Measurements from ENCODE around the gene BSND.

Gene BSND

DNA sequence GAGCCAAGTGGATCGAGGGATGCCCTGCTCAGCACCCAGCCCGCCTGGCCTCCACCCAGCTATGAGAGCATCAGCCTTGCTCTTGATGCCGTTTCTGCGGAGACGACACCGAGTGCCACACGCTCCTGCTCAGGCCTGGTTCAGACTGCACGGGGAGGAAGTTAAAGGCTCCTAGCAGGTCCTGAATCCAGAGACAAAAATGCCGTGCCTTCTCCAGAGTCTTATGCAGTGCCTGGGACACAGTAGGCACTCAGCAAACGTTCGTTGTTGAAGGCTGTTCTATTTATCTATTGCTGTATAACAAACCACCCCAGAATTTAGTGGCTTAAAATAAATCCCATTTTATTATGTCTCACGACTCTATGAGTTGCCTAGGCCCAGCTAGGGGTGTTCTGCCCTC, 6.8 kb upstream of the BSND start:
- no peak for TF ChIP-seq SP1 (IDR thresholded peaks at IDR 0.05)
- TF ChIP-seq ZNF384 (IDR thresholded peaks at IDR 0.05): no peak
- TF ChIP-seq FOXK2 (IDR thresholded peaks at IDR 0.05): no peak
- no peak for TF ChIP-seq TARDBP (IDR thresholded peaks at IDR 0.05)
- TF ChIP-seq SUZ12 (IDR thresholded peaks at IDR 0.05): no peak
- TF ChIP-seq, protein P1, sequence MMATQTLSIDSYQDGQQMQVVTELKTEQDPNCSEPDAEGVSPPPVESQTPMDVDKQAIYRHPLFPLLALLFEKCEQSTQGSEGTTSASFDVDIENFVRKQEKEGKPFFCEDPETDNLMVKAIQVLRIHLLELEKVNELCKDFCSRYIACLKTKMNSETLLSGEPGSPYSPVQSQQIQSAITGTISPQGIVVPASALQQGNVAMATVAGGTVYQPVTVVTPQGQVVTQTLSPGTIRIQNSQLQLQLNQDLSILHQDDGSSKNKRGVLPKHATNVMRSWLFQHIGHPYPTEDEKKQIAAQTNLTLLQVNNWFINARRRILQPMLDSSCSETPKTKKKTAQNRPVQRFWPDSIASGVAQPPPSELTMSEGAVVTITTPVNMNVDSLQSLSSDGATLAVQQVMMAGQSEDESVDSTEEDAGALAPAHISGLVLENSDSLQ (IDR thresholded peaks at IDR 0.05): no peak
- TF ChIP-seq CTBP1 (IDR thresholded peaks at IDR 0.05; ENCODE audit: borderline replicate concordance): no peak
- no peak for TF ChIP-seq FOXA1 (IDR thresholded peaks at IDR 0.05)
- TF ChIP-seq L3MBTL2 (conservative IDR thresholded peaks at IDR 0.05): no peak
- TF ChIP-seq BHLHE40 (IDR thresholded peaks at IDR 0.05; ENCODE audit: borderline replicate concordance): no peak
- TF ChIP-seq ARNT (IDR thresholded peaks at IDR 0.05): no peak
- ChIA-PET CTCF (interaction anchor here (1.4 to 1.7 kb wide), 3 partner anchors 41 to 47 kb away, joined by 5 to 9 read pairs (median 7); no protein-coding TSS in a partner anchor), POLR2A (no interaction called here)
- DNase-seq (ENCODE audit: extremely low spot score): no peak

DNA sequence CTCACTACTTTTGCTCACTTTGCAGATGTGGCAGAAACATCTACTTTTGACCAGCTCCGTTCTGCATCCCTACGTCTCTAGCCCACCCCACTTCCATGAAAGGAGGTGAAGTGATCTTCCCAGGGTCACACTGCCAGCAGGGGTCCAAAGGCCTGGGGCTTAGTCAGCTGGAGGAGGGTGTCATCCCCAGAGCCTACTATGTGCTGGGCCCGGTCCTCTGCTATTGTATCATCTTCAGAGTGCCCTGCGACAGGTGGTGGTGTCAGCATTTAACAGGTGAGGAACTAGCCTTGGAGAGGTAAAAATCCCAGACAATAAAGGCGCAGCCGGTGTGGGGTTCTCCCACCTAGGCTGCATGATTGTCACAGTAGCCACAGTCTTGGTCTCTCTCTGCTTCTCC, 5.6 kb upstream of the BSND start:
- ChIA-PET POLR2A (no interaction called here), CTCF (interaction anchor here (0.5 to 1.7 kb wide), 3 partner anchors 43 to 404 kb away, joined by 3 to 9 read pairs (median 7); no protein-coding TSS in a partner anchor)
- no peak for DNase-seq (ENCODE audit: extremely low spot score)
- no peak for TF ChIP-seq SP1 (IDR thresholded peaks at IDR 0.05)
- no peak for TF ChIP-seq BHLHE40 (IDR thresholded peaks at IDR 0.05; ENCODE audit: borderline replicate concordance)
- TF ChIP-seq FOXA1 (IDR thresholded peaks at IDR 0.05): no peak
- no peak for TF ChIP-seq CTBP1 (IDR thresholded peaks at IDR 0.05; ENCODE audit: borderline replicate concordance)
- no peak for TF ChIP-seq HDGF (IDR thresholded peaks at IDR 0.05; ENCODE audit: borderline replicate concordance)
- TF ChIP-seq, protein P1 (IDR thresholded peaks at IDR 0.05): no peak
- TF ChIP-seq NFRKB (IDR thresholded peaks at IDR 0.05): no peak
- TF ChIP-seq ELF4 (IDR thresholded peaks at IDR 0.05): no peak
- no peak for TF ChIP-seq LEF1 (IDR thresholded peaks at IDR 0.05; ENCODE audit: borderline replicate concordance)

DNA sequence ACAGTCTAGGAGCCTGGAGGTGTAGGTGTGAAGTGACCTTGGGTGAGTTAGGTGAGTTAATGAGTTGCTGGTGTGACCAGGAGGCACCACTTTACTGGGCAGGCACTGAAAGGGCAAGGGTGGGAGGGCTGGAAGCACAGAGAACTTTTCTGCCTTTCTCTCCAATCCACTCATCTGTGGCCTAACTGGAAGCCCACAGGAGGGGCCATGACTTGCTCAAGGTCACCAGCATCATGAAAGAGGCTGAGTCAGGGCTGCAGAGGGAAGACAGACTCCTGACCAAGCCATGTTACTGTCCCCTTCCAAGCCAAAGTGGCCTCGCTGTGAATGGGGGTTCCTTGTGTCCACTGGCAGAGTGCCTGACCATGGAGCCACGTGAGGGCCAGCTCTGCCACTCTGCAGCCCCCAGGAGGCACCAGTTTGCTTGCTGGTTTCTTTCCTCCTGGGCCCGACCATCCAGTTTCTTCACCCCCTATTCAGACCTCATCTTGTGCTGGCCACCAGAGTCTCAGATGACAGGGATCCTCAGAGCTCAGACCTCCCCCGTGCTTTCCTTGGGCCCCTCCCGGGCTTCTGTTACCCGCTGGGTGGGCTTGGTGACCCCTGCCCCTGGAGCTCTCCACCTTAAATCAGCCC, 4.3 kb upstream of the BSND start:
- POLR2A ChIA-PET: no interaction called here
- TF ChIP-seq SUZ12 (IDR thresholded peaks at IDR 0.05): no peak
- no peak for TF ChIP-seq SP1 (IDR thresholded peaks at IDR 0.05)
- TF ChIP-seq ZNF384 (IDR thresholded peaks at IDR 0.05): no peak
- no peak for TF ChIP-seq L3MBTL2 (conservative IDR thresholded peaks at IDR 0.05)
- no peak for DNase-seq (ENCODE audit: extremely low spot score)
- CTCF ChIA-PET: interaction anchor here (1.5 to 3.4 kb wide), 2 partner anchors 44 to 49 kb away, joined by 5 to 45 read pairs; no protein-coding TSS in a partner anchor

DNA sequence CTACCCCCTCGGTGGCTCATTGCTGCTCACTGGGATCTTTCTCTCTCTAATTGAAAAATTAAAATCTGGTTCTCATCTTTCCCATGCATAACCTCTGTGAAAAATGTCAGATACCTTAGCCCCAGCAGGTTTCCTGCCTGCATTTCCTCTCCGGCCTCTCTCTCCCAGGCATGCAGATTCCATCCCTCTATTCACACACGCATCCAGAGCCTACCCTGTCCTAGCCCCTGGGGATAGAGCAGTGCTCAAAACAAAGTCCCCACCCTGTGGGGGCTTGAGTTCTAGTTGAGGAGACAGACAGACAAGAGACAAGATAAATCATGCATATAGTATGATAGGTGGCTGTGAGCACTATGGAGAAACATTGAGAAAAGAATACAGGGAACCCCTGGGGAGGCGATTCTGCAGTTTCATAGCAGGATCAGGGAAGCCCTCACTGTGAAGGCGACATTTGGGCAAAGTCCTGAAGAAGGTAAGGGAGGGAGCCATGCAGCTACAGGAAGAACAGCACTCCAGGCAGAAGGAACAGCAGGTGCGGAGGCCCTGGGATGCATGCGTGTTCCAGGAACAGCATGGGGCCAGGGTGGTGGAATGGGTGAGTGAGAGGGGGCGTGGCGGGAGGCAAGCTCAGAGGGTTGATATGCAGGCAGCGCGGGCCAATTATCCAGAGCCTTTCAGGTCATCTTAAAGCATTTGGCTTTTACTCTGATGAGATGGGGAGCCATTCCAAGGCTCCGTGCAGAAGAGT, 3.5 kb upstream of the BSND start:
- ChIA-PET CTCF (interaction anchor here (1.3 to 3.4 kb wide), 3 partner anchors 27 to 49 kb away, joined by 5 to 45 read pairs (median 7); no protein-coding TSS in a partner anchor), POLR2A (no interaction called here)
- no peak for TF ChIP-seq SUZ12 (IDR thresholded peaks at IDR 0.05)
- TF ChIP-seq CTBP1 (IDR thresholded peaks at IDR 0.05; ENCODE audit: borderline replicate concordance): no peak
- TF ChIP-seq HDGF (IDR thresholded peaks at IDR 0.05; ENCODE audit: borderline replicate concordance): no peak
- no peak for TF ChIP-seq FOXA1 (IDR thresholded peaks at IDR 0.05)
- no peak for TF ChIP-seq FOXK2 (IDR thresholded peaks at IDR 0.05)
- no peak for TF ChIP-seq TARDBP (IDR thresholded peaks at IDR 0.05)
- TF ChIP-seq ZNF384 (IDR thresholded peaks at IDR 0.05): no peak
- TF ChIP-seq BHLHE40 (IDR thresholded peaks at IDR 0.05; ENCODE audit: borderline replicate concordance): no peak
- TF ChIP-seq, protein P1 (IDR thresholded peaks at IDR 0.05): no peak
- TF ChIP-seq ELF4 (IDR thresholded peaks at IDR 0.05): no peak
- TF ChIP-seq NFRKB (IDR thresholded peaks at IDR 0.05): no peak
- DNase-seq (ENCODE audit: extremely low spot score): no peak

DNA sequence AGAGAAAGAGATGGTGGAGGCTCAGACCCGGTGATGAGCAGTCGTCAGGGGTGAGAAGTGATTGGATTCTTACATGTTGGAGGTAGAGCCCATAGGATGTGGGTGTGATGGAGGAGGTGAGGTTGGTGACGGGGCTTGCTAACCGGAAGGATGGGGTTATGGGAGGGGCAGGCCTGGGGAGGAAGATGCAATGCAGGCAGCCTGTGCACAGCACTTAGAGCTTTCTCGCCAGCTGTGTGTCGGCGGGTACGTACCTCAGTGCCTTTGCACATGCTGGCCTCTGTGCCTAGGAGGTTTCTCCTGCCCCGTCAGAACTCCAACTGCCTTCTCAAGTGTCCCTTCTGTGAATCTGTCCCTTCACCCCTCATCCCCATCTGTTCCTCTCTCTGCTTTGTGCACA, 2.9 kb upstream of the BSND start:
- ChIA-PET CTCF (interaction anchor here (0.5 to 3.4 kb wide), 10 partner anchors 10 to 174 kb away, joined by 3 to 45 read pairs (median 4); no protein-coding TSS in a partner anchor), POLR2A (no interaction called here)
- TF ChIP-seq NFRKB (IDR thresholded peaks at IDR 0.05) (no peak), TARDBP (IDR thresholded peaks at IDR 0.05) (no peak), CTBP1 (IDR thresholded peaks at IDR 0.05; ENCODE audit: borderline replicate concordance) (no peak), ARNT (IDR thresholded peaks at IDR 0.05) (no peak), SP1 (IDR thresholded peaks at IDR 0.05) (no peak), L3MBTL2 (conservative IDR thresholded peaks at IDR 0.05) (no peak), LEF1 (IDR thresholded peaks at IDR 0.05; ENCODE audit: borderline replicate concordance) (no peak), FOXA1 (IDR thresholded peaks at IDR 0.05) (no peak), HDGF (IDR thresholded peaks at IDR 0.05; ENCODE audit: borderline replicate concordance) (no peak), ZNF384 (IDR thresholded peaks at IDR 0.05) (no peak), FOXM1 (IDR thresholded peaks at IDR 0.05; ENCODE audit: borderline replicate concordance) (no peak), SUZ12 (IDR thresholded peaks at IDR 0.05) (no peak), ELF4 (IDR thresholded peaks at IDR 0.05) (no peak), FOXK2 (IDR thresholded peaks at IDR 0.05) (no peak), BHLHE40 (IDR thresholded peaks at IDR 0.05; ENCODE audit: borderline replicate concordance) (no peak)
- TF ChIP-seq, protein P1 (IDR thresholded peaks at IDR 0.05): no peak
- no peak for DNase-seq (ENCODE audit: extremely low spot score)
